CD4-positive, alpha-beta T cell (primary cell): ENCODE results near the gene GSE1. TPM values are rescaled to one million over a fixed set of nuclear protein-coding genes. Genes with fewer than 3 reads are reported as not detected.

ENCODE experiments used
- ATAC-seq: fragments of 200-7000 bp; cut with Tn5 transposase; one replicate; pipeline ENCODE4 v1.10.0; 2022; ENCODE audit warnings: mild to moderate bottlenecking; ENCODE audit not compliant: poor library complexity
- CTCF ChIA-PET: fragments of 350-600 bp; sonication (Branson Sonifier 250); formaldehyde crosslinking; loops from one replicate; lab custom pipeline; 2021; ENCODE audit warnings: antibody characterized with exemption, inconsistent platforms; lab: Charles Lee
- POLR2A ChIA-PET: fragments of 350-600 bp; sonication (Branson Sonifier 250); formaldehyde crosslinking; loops from one replicate; lab custom pipeline; 2021; ENCODE audit warnings: antibody characterized with exemption, inconsistent platforms; lab: Charles Lee
- DNase-seq, 14 experiments: peaks; one replicate each; pipeline ENCODE4 v3.0.0-alpha.2; 2013 to 2020; ENCODE audit warnings: mixed read lengths in 2 of 14
- H3K27ac ChIP-seq, 2 donors: one replicate each; pipeline versions ENCODE4 v1.5.1 to v1.7.0; 2013; ENCODE audit warnings: low read length in 2 of 2, low read depth in 1 of 2, mild to moderate bottlenecking in 1 of 2
- H3K27me3 ChIP-seq, 2 experiments: 1 replicate in 1 of 2; 2 replicates in 1 of 2; pipeline versions ENCODE4 v1.6.1 to v1.7.0; 2013; ENCODE audit warnings: low read length in 2 of 2, control low read depth in 1 of 2, mild to moderate bottlenecking in 1 of 2, moderate library complexity in 1 of 2; ENCODE audit not compliant: insufficient read depth in 2 of 2, control insufficient read depth in 1 of 2
- H3K36me3 ChIP-seq: one replicate; pipeline ENCODE4 v1.6.1; 2013; ENCODE audit warnings: low read length, control low read depth; ENCODE audit not compliant: insufficient read depth
- H3K4me1 ChIP-seq: one replicate; pipeline ENCODE4 v1.6.1; 2013; ENCODE audit warnings: low read length, control low read depth; ENCODE audit not compliant: insufficient read depth
- H3K4me3 ChIP-seq: one replicate; pipeline ENCODE4 v1.5.1; 2013; ENCODE audit warnings: mild to moderate bottlenecking, low read length, moderate library complexity
- H3K9me3 ChIP-seq, 2 experiments: 1 replicate in 1 of 2; 2 replicates in 1 of 2; pipeline versions ENCODE4 v1.6.1 to v1.7.0; 2013; ENCODE audit warnings: low read length in 2 of 2, mild to moderate bottlenecking in 2 of 2, control low read depth in 1 of 2, moderate library complexity in 1 of 2; ENCODE audit not compliant: control insufficient read depth in 1 of 2, insufficient read depth in 1 of 2
- H3K27ac Mint-ChIP-seq: one replicate; pipeline ENCODE4 v1.8.0; 2020; ENCODE audit warnings: mixed read lengths
- H3K27me3 Mint-ChIP-seq: one replicate; pipeline ENCODE4 v1.8.0; 2021; ENCODE audit warnings: mixed read lengths
- H3K36me3 Mint-ChIP-seq: one replicate; pipeline ENCODE4 v1.8.0; 2021; ENCODE audit warnings: low read depth, mixed read lengths
- H3K4me1 Mint-ChIP-seq: one replicate; pipeline ENCODE4 v1.8.0; 2021; ENCODE audit warnings: low read depth, mixed read lengths
- H3K4me3 Mint-ChIP-seq: one replicate; pipeline ENCODE4 v1.8.0; 2020; ENCODE audit warnings: mild to moderate bottlenecking, mixed read lengths
- H3K9me3 Mint-ChIP-seq: one replicate; pipeline ENCODE4 v1.8.0; 2020; ENCODE audit warnings: mixed read lengths
- CTCF ChIP-seq: fragments of 200-600 bp; IDR thresholded peaks from one replicate; pipeline ENCODE4 v1.8.0; 2022; ENCODE audit warnings: antibody characterized with exemption, mild to moderate bottlenecking
- intact Hi-C, 2 experiments: fragments of 100-400 bp; cut with DNase I in 1 of 2; cut with micrococcal nuclease in 1 of 2; formaldehyde crosslinking; loops; one replicate each; pipeline versions ENCODE4 v1.15.1 to v1.9.0; 2023 to 2025; cut with DNase I, micrococcal nuclease
- total RNA-seq, 174 experiments: library from RNA in 2 of 174; stranded (reverse) in 2 of 174; gene quantifications; one replicate each; pipeline ENCODE4 v1.2.3 and lab custom pipeline; 2021 to 2026

Gene GSE1
- total RNA-seq, 2 experiments from 2014 or later = 11.7 to 13.7 TPM

- Mint-ChIP-seq H3K4me1 (no peaks in the 10 kb centered on the region), H3K27ac (no peak overlapping the region), H3K27me3 (no peaks in the 10 kb centered on the region), H3K36me3 (peaks cover under 1% of the 10 kb centered on the region), H3K9me3 (no peaks in the 10 kb centered on the region), H3K4me3 (no peak overlapping the region)
- no peak overlapping the region for H3K27ac ChIP-seq
- intact Hi-C loops = no loop called here
- H3K4me3 ChIP-seq = no peak overlapping the region
- ATAC-seq (no peak), DNase-seq (no peak)
- no peaks in the 10 kb centered on the region for H3K27me3 ChIP-seq
- TF ChIP-seq CTCF = no peak
- H3K4me1 ChIP-seq = no peaks in the 10 kb centered on the region
- H3K9me3 ChIP-seq = peaks cover 0 to 4% of the 10 kb centered on the region in 2 experiments
- CTCF ChIA-PET = interaction anchor here (0.7 kb wide), 1 partner anchor 11 kb away, joined by 6 read pairs; no protein-coding TSS in a partner anchor
- H3K36me3 ChIP-seq = peaks cover 2% of the 10 kb centered on the region
- POLR2A ChIA-PET = no interaction called here
These were observed 93.4 kb downstream of the GSE1 start for GRCh38 chr16:85706449-85707034.

- CTCF ChIA-PET = no interaction called here
- Mint-ChIP-seq H3K27ac (no peak overlapping the region), H3K4me1 (no peaks in the 10 kb centered on the region), H3K4me3 (no peak overlapping the region), H3K27me3 (no peaks in the 10 kb centered on the region), H3K9me3 (peaks cover 4% of the 10 kb centered on the region), H3K36me3 (peaks cover 8% of the 10 kb centered on the region)
- ATAC-seq (no peak), DNase-seq (no peak)
- H3K4me1 ChIP-seq = no peaks in the 10 kb centered on the region
- intact Hi-C loops = no loop called here
- POLR2A ChIA-PET = no interaction called here
- H3K4me3 ChIP-seq = no peak overlapping the region
- H3K9me3 ChIP-seq = peaks cover 7 to 8% of the 10 kb centered on the region in 2 experiments
- H3K27me3 ChIP-seq = no peaks in the 10 kb centered on the region
- no peak for TF ChIP-seq CTCF
- H3K27ac ChIP-seq = no peak overlapping the region
- H3K36me3 ChIP-seq = peaks cover 2% of the 10 kb centered on the region
These were observed 94.5 kb downstream of the GSE1 start for GRCh38 chr16:85707528-85708095.

- POLR2A ChIA-PET = no interaction called here
- CTCF ChIA-PET = no interaction called here
- no peak overlapping the region for H3K27ac Mint-ChIP-seq
These were observed 95.2 kb downstream of the GSE1 start for GRCh38 chr16:85708338-85708737.

More at GRCh38 chr16:85708338-85708737, 95.2 kb downstream of the GSE1 start:
- no peaks in the 10 kb centered on the region for H3K27me3 ChIP-seq
- H3K4me3 ChIP-seq = no peak overlapping the region
- no peak for DNase-seq
- no peak for ATAC-seq
- intact Hi-C loops = no loop called here
- H3K36me3 ChIP-seq = peaks cover 2% of the 10 kb centered on the region
- no peak overlapping the region for H3K27ac ChIP-seq
- H3K9me3 Mint-ChIP-seq = peaks cover 4% of the 10 kb centered on the region
- H3K36me3 Mint-ChIP-seq = peaks cover 8% of the 10 kb centered on the region
- TF ChIP-seq CTCF = no peak
- no peaks in the 10 kb centered on the region for H3K27me3 Mint-ChIP-seq
- H3K4me3 Mint-ChIP-seq = no peak overlapping the region
- peaks cover 7 to 11% of the 10 kb centered on the region in 2 experiments for H3K9me3 ChIP-seq
- H3K4me1 ChIP-seq = no peaks in the 10 kb centered on the region
- no peaks in the 10 kb centered on the region for H3K4me1 Mint-ChIP-seq
